LNCaP clone FGC (cell line): ENCODE data around the gene WNT9B.

Experiments
- DNase-seq: peaks from one replicate; pipeline ENCODE4 v3.0.0-alpha.2; 2011; ENCODE audit warnings: low read depth
- H3K4me3 ChIP-seq: 2 replicates; pipeline ENCODE4 v1.5.1; 2011; ENCODE audit warnings: mild to moderate bottlenecking, low read depth, low read length, control low read depth
- TF ChIP-seq, protein P1 (sequence below): IDR thresholded peaks from 2 replicates; pipeline ENCODE4 v1.5.1; 2012; ENCODE audit warnings: mild to moderate bottlenecking; ENCODE audit not compliant: control insufficient read depth, insufficient read depth; ENCODE audit errors: extremely low read depth

The WNT9B gene

DNA sequence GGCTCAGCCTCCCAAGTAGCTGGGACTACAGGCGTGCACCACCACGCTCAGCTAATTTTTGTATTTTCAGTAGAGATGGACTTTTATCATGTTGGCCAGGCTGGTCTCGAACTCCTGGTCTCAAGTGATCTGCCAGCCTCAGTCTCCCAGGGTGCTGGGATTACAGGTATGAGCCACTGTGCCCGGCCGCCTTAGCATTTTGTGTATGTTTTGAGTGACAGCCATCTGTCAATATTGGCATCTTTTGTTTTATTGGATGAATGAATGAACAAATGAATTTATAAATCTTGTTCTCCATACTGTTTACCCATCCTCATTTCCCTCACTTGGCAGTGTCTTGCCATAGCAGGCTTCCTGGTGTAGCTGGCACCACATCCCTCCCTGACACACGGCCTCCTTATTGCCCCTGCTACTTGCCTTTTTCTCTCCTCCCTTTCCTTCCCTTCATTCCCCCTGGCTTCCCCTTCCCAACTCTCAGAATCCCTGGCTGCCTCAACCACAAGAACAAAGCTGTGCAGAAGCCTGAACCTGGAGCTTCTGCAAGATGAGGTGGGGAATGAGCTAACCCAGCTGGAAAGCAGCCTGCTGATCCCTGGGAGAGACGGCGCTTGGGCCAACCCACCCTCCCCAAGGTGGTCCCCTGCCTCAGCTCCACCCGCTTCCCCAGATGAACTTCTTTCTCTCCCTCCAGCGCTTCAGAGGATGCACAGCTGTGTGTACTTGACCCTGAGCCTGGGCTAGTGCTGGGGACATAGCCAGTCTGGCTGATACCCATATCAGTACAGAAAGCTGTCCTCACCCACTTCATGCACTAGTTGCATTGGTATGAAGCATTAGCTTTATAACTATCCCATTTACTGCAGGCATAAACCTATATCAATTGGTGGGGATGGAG, 34.3 kb downstream of the WNT9B start:
- H3K4me3 ChIP-seq, result no peak overlapping the region
- TF ChIP-seq, protein P1, sequence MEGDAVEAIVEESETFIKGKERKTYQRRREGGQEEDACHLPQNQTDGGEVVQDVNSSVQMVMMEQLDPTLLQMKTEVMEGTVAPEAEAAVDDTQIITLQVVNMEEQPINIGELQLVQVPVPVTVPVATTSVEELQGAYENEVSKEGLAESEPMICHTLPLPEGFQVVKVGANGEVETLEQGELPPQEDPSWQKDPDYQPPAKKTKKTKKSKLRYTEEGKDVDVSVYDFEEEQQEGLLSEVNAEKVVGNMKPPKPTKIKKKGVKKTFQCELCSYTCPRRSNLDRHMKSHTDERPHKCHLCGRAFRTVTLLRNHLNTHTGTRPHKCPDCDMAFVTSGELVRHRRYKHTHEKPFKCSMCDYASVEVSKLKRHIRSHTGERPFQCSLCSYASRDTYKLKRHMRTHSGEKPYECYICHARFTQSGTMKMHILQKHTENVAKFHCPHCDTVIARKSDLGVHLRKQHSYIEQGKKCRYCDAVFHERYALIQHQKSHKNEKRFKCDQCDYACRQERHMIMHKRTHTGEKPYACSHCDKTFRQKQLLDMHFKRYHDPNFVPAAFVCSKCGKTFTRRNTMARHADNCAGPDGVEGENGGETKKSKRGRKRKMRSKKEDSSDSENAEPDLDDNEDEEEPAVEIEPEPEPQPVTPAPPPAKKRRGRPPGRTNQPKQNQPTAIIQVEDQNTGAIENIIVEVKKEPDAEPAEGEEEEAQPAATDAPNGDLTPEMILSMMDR, result no peak
- DNase-seq, result no peak

- TF ChIP-seq, protein P1, result no peak
- no peak overlapping the region for H3K4me3 ChIP-seq
- DNase-seq, result no peak
Measured at GRCh38 chr17:46886310-46886663, 34.9 kb downstream of the WNT9B start.

GRCh38 chr17:46887717-46888116, 36.3 kb downstream of the WNT9B start:
- TF ChIP-seq, protein P1, result no peak
- H3K4me3 ChIP-seq, result no peak overlapping the region
- DNase-seq, result no peak

- TF ChIP-seq, protein P1, result no peak
- no peak for DNase-seq
- no peak overlapping the region for H3K4me3 ChIP-seq
Measured at GRCh38 chr17:46888727-46889126, 37.3 kb downstream of the WNT9B start.

- TF ChIP-seq, protein P1, result no peak
- DNase-seq, result no peak
- no peak overlapping the region for H3K4me3 ChIP-seq
Measured at GRCh38 chr17:46889519-46889918, 38.1 kb downstream of the WNT9B start.

DNA sequence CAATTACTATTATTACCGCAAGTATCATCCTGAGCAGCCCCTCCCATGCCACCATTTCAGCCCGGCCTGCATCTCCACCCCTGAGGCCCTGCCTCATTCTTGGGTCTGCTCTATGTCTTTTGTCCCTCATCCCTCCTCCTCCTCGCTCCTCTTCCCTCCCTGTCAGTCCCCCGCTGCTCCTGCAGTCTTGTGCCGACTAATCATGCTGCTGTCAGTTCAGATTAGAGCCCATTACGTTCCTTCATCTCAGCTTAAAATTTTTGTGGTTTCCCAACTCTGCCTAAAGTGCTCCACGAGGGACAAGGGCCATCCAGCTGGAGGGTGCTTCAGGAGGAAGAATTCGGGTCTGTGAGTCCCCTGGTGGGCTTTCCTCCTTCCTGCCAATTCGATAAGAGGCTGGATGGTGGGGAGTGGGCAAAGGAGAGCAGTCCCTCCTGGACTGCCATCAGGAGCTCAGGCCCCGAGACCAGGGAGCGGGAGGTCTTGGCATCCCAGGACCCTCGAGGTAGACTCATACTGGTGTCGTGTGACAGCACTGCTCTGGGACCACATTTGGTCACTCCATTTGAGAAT, 38.7 kb downstream of the WNT9B start:
- H3K4me3 ChIP-seq, result no peak overlapping the region
- DNase-seq, result no peak
- TF ChIP-seq, protein P1, result no peak
